GM21447 (cell line): ENCODE data around the gene UBE2U.
"Not testable (repeated sequence)": the region's sequence is repeated elsewhere in the genome, so short reads cannot be mapped to it uniquely, and the experiment has no call there.

Experiments used
- ATAC-seq: cut with Tn5 transposase; IDR thresholded peaks from one replicate; pipeline ENCODE4 v1.9.1; 2021; ENCODE audit not compliant: unreplicated experiment

The UBE2U gene

GRCh38 chr1:64187646-64188045, 15.8 kb upstream of the UBE2U start:
- no peak for ATAC-seq

DNA sequence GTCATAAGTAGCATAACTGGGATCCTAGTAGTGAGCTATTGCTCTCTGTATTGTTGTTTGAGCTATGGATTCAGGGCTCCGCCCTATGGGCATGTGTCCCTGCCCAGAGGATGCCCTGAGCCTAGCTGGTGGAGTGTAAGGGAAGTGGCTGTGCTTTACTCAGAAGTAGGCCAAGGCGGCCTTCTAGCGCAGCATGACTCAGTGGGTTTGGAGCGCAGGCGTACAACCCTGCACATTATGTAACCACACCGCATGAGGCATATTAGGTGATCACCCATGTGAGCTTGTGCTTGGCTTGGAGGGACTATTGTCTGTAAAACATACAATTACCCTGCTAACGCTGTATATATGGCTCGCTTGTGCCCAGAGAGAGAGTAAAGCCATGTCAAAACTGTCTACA, 11.1 kb upstream of the UBE2U start:
- no peak for ATAC-seq

GRCh38 chr1:64194168-64195080, 9.0 kb upstream of the UBE2U start:
- ATAC-seq: no peak

- ATAC-seq: no peak
Observed at GRCh38 chr1:64195081-64195395, 8.4 kb upstream of the UBE2U start.

DNA sequence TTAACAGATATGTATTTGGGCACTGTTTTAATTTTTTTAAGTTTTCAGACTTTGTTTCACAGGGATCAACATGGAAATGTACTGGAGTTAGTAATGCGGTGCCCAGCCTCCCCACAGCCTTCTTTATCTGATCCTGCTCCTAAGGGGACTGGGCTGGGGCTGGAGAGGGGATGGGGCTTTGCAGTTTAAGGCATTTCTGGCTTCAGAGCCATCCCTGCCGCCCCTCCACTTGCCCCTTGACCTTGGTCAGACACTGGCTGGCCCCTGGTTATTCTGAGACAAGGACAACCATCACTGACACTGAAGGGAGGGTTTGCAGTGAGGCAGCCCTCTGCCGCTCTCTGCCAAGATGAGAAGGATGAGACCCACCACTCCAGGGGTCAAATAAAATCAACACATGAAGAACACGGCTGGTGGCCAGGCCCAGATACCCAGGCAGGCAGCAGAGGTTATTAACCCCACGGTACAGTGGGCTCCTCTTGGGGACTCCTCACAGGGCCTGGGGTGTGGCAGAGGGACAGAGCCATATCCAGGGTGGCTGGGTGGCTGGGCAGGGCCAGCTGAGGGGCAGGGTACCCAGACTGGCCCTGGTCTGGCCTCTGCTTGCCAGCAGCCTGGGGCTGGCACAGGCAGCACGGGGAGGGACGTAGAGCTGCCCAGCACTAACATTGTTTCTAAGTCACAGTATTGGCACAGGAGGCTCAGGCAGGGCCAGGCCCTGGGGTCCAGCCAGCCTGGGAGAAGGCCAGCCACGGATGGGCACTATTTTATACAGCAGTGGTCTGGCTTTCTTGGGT, 7.2 kb upstream of the UBE2U start:
- ATAC-seq: no peak

- ATAC-seq: no peak
Observed at GRCh38 chr1:64197076-64197475, 6.3 kb upstream of the UBE2U start.

DNA sequence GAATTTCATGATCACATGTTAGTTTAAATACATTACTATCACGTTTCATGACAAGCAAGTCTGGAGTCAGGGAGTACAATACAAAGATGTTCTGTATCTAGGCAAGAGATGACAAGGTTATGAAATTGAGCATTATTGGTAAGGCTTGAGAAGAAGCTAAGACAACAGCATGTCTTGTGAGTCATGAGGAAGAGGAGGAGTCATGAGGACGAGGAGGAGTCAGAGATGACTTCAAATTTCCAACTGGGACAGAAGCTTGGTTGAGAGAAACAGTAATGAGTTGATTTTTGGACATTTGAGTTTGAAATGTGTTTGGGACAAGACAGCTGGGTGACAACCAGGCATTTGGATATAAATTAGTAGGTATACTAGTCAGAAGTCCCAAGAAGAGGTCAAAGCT, 4.3 kb upstream of the UBE2U start:
- ATAC-seq: no peak

DNA sequence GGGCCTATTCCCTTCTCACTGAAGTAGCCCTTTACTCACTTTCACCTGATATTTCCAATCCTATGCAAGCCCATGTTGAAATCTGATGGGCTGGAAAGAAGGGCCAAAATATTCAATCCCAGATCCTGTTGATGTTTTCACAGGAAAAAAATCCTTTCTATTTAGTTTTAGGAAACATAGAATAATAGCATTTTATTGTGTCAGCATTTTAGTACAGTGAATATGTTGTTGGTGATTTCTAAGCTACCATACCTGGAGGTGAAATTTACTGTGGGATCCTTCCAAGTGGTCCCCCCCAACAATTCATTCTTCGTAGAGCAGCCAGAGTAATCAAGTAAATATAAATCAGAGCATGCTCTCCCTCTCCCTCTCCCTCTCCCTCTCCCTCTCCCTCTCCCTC, 3.4 kb upstream of the UBE2U start:
- no peak for ATAC-seq

DNA sequence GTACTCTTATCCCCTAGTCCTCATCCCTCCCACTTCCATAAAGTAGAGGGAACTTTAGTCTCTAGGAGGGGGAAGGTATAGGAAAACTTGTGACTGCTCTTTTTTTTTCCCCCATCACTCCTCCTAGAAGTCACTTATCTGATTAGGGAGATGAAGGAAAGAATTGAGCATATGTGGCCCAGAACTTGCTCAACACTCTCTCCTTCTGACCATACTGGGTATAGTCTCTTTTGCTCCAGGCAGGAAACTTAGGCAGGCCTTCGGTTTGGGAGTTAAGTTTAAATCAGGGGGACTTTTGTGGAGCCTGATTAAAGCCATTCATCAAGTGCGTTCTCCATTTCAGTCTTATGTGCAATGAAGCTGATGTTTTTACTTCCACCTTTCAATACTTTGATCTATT, 5.8 kb downstream of the UBE2U start:
- ATAC-seq: no peak

DNA sequence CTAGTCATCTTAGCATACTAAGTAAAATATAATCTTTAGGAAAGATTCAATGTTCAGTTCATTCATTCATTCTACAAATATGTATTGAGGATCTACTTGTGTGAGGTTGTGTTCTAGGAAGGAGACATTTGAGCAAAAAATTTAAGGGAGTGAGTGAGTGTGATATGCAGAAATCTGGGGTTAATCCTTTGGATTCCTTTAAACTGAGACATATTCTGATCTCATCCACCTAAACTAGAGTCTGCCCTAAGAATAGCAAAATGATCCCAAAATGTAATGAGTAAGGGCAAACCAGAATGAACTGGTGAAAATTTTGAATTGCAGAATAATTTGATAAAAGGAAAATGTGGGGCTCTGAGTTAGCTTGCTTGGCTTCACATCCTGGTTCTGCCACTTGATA, 8.6 kb downstream of the UBE2U start:
- ATAC-seq: no peak

GRCh38 chr1:64215576-64215975, 12.2 kb downstream of the UBE2U start:
- ATAC-seq: no peak

- ATAC-seq: no peak
Observed at GRCh38 chr1:64220241-64220640, 16.8 kb downstream of the UBE2U start.

DNA sequence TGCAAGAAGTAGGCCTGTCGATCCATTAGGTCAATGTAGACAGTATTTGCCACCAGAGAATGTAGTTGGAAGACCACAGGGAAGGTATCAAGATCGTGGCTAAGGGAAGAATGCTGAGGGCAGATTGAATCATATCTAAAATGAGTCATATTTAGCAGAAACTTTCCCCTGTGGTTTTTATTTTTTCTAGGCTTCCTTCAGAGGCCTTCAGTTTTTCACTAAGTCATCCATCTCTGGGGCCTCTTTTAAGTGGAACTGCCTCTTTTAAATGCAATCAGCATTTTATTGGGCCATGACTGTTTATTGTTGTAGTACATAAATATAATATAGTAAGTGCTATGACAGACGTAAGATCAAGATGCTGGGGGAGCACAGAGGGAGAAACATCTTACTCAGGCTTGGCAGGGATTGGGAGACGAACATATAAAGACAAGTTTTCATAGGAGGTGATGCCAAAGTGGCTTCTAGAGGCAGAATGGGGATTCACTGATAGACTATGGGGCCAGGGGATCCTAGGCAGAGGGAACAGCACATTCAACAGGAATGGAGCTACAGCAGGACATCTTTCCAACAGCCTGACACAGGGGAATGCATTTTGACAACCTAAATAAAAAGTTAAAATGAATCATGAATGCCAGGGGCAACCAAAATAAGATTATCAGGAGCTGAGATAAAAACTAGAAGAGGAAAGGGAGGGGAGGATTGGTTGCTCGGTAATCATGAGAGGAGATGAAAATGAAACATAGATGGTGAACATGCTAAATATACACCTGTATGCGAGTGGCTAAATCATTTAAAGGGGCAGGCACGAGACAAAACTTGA, 20.1 kb downstream of the UBE2U start:
- ATAC-seq: peak; percentile 82

GRCh38 chr1:64224236-64224635, 20.8 kb downstream of the UBE2U start:
- not testable (repeated sequence) for ATAC-seq

DNA sequence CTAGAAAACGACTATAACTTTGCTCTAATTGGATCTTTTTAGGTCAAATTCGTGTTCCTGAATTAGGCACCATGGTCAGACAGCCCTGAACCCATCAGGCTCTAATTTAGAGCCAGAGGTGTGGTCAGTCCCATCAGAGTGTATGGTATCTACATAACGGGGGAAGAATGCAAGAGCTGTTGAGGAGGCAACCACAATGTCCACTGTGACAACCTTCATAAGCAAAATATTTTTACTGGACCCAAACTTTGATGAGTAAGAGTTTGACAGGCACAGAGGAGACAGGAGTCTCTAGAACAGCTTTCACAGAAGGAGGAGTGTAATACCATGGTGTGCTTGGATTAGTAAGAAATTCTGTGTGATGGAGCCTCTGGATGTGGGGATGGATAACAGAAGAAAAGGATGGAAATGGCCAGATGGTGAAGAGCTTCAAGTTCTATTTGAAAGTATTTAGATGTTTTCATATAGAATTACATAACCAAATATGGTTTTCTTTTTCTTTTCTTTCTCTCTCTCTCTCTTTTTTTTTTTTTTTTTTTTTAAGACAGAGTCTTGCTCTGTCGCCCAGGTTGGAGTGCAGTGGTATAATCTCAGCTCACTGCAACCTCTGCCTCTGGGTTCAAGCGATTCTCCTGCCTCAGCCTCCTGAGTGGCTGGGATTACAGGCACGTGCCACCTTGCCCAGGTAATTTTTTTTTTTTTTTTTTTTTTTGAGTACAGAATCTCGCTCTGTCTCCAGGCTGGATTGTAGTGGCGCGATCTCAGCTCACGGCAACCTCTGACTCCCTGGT, 24.9 kb downstream of the UBE2U start:
- ATAC-seq: no peak

DNA sequence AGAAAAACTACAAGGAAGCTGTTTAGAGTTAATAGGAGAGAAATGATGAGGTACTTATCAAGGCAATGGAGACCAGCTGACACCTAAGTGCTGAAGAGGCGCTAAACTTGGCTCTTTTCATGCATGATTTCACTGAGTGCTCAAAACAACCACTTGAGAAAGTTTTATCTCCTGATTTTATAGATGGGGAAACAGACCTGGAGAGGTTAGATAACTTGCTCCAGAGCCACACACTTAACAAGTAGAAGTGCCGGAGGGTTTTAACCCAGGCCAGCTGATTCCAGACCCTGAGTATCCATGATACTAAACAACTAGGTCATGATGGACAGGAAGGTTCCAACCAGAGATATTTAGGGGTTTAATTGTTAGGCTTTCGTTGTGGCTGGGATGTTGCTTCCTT, 25.9 kb downstream of the UBE2U start:
- no peak for ATAC-seq

DNA sequence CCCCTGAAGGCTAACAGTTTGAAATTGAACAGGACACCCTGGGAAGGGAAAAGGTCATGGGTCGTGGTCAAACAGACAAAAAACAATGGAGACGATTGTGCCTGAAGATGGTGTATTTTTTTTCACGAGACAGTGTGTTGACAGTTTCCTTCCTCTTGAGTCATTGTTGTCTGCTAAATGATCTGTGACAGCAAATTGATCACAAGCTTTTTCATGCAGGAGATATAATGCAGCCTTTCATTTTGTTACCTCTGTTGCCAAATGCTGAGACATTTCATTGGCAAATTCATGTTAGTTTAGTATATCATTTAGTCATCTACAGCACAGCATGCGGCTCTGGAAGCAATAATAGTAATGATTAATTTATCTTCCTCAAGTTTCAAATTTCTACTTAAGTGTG, 27.7 kb downstream of the UBE2U start:
- no peak for ATAC-seq

- no peak for ATAC-seq
Observed at GRCh38 chr1:64231654-64232053, 28.2 kb downstream of the UBE2U start.

DNA sequence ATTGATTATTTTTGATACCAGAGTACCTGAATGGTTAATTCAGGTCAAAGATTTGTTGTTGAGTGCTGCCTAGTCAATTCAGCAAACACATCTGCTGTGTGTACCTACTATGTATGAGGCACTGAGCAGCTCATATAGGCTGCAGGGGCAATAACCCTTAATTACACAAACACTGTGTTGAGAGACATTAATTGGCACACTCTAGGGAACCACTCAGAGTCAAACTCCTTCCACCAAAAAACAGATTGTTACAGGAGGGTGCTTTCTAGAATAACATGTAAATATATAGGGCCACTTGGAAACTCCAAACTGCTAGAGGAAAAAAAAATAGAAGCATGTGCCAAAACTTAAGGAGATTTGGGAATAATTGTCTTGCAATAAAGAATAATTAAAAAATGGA, 31.3 kb downstream of the UBE2U start:
- no peak for ATAC-seq

GRCh38 chr1:64235181-64235580, 31.8 kb downstream of the UBE2U start:
- no peak for ATAC-seq

- no peak for ATAC-seq
Observed at GRCh38 chr1:64235910-64236309, 32.5 kb downstream of the UBE2U start.
